Erythroblast (primary cell): Measurements from ENCODE around the gene COL24A1.
"Not testable (repeated sequence)": the region's sequence is repeated elsewhere in the genome, so short reads cannot be mapped to it uniquely, and the experiment has no call there.

Experiments
- DNase-seq, 2 experiments: peaks; one replicate each; lab custom pipeline; 2025; lab: John Stamatoyannopoulos, UW
- GATA1 ChIP-seq: IDR thresholded peaks from 2 replicates; pipeline ENCODE4 v1.6.1; 2011; ENCODE audit warnings: low read depth, mild to moderate bottlenecking, control low read depth, low read length, moderate library complexity
- POLR2A ChIP-seq: IDR thresholded peaks from 2 replicates; pipeline ENCODE4 v1.6.1; 2011; ENCODE audit warnings: mild to moderate bottlenecking, low read length

The COL24A1 gene

DNA sequence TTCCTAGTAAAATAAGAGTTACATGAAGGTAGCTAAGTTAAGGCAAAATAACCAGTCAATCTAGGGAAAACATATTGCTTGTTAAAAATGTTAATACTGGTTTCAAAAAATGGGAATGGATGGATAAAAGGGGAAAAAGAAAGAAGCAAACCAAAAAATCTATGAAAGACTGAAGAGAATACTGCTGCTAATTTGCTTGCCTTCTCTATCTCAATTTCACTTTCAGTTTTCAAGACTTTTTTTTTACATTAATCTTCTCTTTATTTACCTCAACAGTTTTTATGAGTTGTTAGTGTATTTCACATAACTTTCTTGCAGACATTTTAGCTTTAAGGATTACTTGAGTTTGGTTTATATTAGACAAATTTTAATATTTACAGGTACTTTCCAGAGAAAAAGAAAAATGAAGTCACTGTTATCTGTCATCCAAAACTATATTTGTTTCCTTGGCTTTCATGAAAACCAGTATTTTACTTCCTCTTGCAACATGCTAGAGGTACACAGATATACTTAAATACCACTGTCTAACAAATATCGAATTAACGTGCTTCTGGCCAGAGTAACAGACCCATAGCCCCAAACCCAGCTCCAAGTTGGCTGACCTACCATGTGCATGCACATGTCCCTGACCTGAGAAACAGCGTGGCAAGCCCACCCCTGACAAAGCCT, 70.7 kb downstream of the COL24A1 start:
- no peak for DNase-seq
- TF ChIP-seq GATA1 (no peak), POLR2A (no peak)

DNA sequence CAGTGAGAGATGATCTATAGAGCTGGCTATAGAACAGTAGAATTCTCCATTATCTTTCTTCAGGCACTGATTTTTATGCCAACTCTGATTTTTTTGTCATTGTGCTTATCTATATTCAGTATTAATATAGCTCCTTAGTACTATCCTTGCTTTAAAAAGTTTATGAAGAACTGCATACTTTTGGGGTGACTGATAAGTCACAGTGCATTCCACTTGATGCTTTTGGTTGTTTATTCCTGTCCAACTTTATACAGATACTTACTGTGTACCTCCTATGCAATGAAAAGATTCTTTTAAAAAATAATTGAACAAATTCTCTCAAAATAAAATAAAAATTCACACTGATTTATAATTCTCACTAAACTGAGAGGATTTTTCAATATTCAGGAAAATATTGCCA, 71.6 kb downstream of the COL24A1 start:
- no peak for DNase-seq
- TF ChIP-seq POLR2A = no peak
- TF ChIP-seq GATA1 = no peak

DNA sequence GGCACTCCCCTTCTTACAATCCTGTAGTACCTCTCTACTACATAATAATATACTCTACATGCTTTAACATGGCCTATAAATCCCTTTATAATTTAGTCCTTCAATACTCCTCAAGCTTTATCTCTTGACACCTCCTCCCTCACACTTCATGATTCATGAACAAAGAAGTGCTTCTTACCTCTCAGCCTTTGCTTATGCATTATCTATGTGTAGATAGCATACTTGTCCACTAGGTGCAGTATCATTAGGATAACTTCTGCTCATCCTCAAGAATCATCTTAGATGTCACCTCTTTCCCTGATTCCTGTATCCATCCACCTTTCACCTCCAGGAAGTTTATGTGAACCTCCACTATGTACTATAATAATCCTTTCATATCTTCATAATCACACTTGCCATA, 74.4 kb downstream of the COL24A1 start:
- DNase-seq = no peak
- TF ChIP-seq GATA1 = no peak
- no peak for TF ChIP-seq POLR2A

DNA sequence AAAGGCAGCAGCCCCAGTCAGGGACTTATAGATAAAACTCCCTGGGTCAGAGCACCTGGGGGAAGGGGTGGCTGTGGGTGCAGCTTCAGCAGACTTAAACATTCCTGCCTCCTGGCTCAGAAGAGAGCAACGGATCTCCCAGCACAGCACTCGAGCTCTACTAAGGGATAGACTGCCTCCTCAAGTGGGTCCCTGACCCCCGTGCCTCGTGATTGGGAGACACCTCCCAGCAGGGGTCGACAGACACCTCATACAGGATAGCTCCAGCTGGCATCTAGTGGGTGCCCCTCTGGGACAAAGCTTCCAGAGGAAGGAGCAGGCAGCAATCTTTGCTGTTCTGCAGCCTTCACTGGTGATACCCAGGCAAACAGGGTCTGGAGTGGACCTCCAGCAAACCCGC, 84.1 kb downstream of the COL24A1 start:
- not testable (repeated sequence) for DNase-seq

DNA sequence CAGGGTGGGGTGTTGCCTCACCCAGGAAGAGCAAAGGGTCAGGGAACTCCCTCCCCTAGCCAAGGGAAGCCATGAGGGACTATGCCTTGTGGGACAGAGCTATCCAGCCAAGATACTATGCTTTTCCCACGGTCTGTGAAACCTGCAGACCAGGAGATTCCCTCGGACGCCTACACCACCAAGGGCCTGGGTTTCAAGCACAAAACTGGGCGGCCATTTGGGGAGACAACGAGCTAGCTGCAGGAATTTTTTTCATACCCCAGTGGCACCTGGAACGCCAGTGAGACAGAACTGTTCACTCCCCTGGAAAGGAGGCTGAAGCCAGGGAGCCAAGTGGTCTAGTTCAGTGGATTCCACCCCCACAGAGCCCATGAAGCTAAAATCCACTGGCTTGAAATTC, 84.7 kb downstream of the COL24A1 start:
- DNase-seq = not testable (repeated sequence)

DNA sequence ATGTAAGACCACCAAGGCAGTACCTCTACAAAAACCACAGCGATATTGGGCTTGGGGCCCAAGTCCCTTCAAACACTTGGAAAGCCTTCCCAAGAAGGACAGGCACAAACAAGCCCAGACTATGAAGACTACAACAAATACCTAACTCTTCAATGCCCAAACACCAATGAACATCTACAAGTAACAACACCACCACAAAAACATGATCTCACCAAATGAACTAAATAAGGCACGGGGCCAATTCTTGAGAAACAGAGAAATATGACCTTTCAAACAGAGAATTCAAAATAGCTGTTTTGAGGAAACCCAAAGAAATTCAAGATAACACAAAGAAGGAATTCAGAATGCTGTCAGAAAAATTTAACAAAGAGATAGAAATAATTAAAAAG, 86.8 kb downstream of the COL24A1 start:
- TF ChIP-seq GATA1 (no peak), POLR2A (no peak)
- no peak for DNase-seq

DNA sequence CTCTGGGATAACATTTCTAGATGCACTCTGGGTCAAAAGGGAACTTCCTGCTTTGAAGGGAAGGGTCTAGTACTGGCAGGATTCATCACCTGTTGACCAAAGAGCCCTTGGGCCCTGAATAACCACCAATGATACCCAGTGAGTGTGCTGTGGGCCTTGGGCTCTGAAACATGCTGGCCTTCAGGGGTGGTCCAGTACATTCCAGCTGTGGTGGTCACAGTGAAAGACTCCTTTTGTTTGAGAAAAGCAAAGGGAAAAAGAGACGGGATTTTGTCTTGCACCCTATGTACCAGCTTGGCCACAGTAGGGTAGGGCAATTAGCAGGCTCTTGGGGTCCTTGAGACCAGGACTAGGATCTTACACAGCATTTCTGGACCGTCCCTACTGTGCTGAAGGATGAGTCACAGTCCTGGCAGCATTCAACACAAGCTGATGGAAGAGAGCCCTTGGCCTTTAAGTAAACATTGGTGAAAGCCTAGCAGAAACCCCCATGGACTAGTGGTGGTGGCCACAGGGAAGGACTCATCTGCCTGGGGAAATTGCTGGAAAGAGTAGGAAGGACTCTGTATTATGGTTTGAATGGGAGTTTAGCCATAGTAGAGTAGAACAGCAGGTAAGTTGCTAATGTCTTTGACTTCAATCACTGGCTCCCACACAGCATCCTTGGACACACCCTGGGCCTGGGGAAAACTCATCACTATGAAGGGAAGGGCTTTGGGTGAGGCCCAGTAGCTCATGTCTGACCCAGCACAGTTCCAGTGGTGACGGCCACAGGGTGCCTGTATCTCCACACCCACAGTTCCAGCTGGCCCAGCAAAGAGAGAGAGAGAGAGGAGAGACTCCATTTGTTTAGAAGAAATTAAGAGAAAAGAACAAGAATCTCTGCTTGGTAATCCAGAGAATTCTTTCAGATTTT, 87.5 kb downstream of the COL24A1 start:
- no peak for DNase-seq
- TF ChIP-seq GATA1 = no peak
- TF ChIP-seq POLR2A = no peak

DNA sequence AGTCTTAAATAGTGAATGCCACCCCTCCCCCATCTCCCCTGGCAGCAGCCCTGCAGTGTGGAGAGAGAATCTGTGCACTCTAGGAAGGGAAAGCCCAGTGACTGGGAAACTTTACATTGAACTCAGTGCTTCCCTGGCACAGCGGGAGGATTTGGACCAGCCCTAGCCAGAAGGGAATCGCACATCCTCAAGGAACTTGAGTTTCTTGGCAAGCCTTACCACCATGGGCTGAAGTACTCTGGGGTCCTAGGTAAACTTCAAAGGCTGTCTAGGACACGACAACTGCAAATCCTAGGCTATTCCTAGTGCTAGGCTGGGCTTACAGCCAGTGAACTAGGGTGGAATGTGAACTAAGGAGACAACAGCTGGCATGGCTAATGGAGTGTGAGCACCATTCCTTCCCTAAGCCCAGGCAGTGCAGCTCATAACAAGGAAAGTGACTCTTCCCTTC, 88.3 kb downstream of the COL24A1 start:
- no peak for DNase-seq
- TF ChIP-seq POLR2A (no peak), GATA1 (no peak)

DNA sequence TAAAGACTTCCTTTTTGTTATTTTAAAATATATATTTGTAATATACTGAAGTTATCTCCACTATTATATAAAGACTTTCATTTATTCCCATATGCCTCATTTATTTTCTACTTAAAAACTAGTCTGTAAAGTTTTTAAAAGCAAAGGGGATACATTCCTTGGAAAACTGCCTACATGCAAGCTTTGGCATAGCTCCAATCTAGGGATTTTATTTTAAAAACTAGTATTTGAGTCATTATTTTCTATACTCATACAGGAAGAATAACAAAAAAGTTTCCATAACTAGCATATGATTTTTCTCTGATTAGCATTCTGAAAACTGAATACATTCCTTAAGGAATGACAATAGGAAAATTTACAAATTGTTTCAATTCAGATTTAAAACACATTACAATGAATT, 88.9 kb downstream of the COL24A1 start:
- no peak for DNase-seq
- TF ChIP-seq GATA1 (no peak), POLR2A (no peak)

DNA sequence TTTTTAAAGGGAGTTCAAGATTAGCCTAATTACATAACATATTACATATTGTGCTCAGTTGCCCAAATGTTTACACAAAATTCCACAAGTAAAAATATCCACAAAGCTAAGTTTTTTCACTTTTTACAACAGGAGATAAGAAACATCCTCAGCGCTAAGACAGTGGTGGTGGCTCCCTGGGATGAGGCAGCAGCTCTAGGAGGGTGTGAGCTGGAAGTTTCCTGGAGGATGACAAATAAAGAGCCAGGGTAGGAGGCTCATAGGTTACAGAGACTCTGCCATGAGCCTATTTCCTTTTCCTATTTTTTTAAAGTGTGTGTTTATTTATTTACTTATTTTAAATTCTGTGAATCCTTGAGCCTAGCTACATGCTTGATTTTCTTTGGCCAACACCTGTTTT, 91.7 kb downstream of the COL24A1 start:
- no peak for TF ChIP-seq GATA1
- TF ChIP-seq POLR2A = no peak
- DNase-seq = no peak

DNA sequence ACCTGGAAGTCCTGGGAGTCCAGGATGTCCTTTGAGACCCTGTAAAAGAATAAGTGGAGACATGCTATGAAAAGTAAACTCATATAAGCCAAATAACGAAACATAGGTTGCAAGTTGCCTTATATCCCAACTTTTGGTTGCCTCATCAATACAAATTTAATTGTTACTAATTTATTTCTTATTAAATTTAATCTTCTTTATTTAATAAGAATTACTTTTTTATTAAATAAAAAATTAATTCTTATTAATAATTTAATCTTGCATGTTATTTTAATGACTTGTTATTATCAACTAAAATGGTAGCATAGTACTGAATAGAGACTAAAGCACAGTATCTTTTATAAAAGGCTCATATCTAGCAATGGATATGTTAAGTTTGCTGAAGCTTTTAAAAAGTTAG, 92.9 kb downstream of the COL24A1 start:
- no peak for TF ChIP-seq POLR2A
- TF ChIP-seq GATA1 = no peak
- no peak for DNase-seq

DNA sequence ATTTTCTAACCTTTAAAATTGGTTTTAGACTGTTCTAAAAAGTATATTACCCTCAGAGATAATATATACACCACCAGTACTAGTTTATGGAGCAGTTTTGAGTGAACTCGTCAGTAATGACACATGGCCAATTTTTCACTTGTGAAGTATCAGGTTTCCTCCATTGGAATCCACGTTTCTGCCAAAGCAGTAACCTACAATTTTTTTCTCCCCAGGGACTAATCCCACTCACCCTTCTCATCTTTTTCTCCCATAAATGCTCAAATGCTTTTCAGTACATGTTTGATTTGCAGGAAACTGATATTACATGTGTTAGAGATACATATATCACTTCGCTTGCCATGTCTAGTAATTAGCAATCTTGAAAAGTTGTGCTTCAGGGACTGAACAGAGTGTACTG, 94.1 kb downstream of the COL24A1 start:
- no peak for DNase-seq
- TF ChIP-seq GATA1 = no peak
- no peak for TF ChIP-seq POLR2A

DNA sequence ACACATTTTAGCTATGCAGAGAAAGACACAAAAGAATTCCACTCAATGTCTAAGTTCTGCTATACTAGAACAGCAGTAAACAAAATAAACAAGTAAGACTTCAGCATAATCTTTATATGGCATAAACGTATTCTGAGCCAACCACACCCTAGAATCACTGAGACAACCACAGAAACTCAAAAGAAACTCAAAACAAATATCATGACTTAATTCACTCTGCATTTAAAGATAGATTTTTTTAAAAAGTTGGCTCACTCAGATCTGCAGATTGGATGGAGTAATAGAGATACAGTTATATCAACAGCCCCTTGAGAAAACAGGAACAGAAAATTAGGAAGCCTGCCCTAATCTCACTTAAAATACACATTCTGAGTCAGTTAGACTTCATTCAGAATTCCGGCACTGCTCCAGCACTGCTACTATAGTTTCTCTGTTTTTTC, 95.0 kb downstream of the COL24A1 start:
- TF ChIP-seq POLR2A (no peak), GATA1 (no peak)
- DNase-seq = no peak

DNA sequence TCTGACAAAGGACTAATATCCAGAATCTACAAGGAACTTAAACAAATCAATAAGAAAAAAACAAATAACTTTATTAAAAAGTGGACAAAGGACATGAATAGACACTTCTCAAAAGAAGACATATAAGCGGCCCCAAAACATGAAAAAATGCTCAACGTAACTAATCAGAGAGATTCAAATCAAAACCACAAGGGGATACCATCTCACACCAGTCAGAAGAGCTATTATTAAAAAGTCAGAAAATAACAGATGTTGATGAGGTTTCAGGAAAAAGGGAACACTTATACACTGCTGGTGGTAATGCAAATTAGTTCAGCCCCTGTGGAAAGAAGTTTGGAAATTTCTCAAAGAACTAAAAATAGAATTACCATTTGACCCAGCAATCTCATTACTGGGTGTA, 102.2 kb downstream of the COL24A1 start:
- TF ChIP-seq GATA1 (no peak), POLR2A (no peak)
- DNase-seq = no peak

DNA sequence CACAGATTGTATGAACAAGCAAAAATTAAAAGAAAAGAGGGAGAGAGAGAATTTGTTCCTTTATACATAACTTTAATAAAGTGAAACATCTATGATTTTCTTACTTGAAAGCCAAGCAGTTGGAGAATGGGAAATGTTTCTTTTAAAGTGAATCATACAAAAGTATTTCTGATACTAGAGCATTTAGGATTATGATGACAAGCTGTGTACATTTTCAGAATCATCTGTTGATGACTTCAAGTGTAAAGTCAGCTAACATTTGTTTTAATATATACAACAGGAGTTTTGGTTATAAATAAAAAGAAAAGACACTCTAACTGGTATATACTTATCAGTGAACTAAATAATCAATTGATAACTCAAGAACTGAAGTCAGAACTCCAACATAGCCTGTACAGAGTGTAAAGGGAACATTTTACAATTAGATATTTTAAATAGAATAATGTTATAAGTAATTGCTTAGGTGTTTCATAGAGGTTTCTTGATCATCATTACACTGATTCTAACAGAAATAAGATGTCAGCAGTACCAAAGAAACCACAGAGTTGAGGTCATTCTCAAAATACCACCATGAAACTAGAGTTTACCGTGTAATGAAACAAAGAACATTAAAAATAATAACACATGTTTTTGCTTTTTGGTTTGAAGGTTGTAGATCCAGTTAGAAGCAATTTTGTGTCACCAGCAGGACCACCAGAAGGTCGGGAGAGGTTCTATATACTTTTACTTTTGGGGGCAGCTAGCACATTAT, 103.4 kb downstream of the COL24A1 start:
- TF ChIP-seq POLR2A (no peak), GATA1 (no peak)
- DNase-seq = no peak
